Fibroblast of villous mesenchyme (primary cell): ENCODE data around the gene CLHC1. TPM values are rescaled to one million over a fixed set of nuclear protein-coding genes. Genes with fewer than 3 reads are reported as not detected.

Experiments used
- DNase-seq: peaks from one replicate; pipeline ENCODE4 v3.0.0-alpha.2; 2010; ENCODE audit warnings: low read depth
- H3K4me3 ChIP-seq: 2 replicates; pipeline ENCODE4 v1.5.1; 2011; ENCODE audit warnings: low read depth, mild to moderate bottlenecking, low read length
- total RNA-seq: library from RNA; depleted of rRNA; stranded (reverse); fragments of >200 nt; gene quantifications from 2 replicates; pipeline ENCODE4 v1.2.3, GENCODE V29; 2012
- TF ChIP-seq, protein P1 (sequence below): IDR thresholded peaks from 2 replicates; pipeline ENCODE4 v1.5.1; 2012; ENCODE audit warnings: low read depth, mild to moderate bottlenecking, low read length; ENCODE audit not compliant: insufficient read depth

CLHC1 gene
- total RNA-seq, 1 donor: 18.1 TPM

DNA sequence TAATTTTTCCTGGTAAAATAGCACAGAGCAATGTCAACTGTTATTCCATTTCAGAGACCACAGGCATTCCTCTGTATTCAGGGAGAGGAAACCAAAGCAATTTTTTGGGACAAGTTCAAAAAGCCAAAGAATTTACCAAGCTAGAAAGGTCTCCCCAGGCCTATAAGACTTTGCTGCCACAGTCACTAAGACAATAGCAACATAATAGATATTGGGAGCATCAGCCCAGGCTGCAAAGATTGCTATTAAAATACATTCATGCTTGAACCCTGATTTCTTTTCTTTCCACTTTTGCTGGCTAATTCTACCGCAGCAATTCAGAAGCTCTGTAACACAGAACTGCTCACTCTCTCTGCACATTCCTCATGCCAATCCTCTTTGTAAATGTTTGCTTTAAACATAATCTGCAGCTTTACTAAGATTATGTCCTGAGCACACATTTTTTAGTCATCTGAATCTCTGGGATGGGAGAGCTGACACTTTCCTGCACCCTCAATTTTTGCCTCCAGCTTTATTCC is 76.3 kb downstream of the CLHC1 start:
- no peak overlapping the region for H3K4me3 ChIP-seq
- peak; percentile 81 for DNase-seq
- TF ChIP-seq, protein P1, sequence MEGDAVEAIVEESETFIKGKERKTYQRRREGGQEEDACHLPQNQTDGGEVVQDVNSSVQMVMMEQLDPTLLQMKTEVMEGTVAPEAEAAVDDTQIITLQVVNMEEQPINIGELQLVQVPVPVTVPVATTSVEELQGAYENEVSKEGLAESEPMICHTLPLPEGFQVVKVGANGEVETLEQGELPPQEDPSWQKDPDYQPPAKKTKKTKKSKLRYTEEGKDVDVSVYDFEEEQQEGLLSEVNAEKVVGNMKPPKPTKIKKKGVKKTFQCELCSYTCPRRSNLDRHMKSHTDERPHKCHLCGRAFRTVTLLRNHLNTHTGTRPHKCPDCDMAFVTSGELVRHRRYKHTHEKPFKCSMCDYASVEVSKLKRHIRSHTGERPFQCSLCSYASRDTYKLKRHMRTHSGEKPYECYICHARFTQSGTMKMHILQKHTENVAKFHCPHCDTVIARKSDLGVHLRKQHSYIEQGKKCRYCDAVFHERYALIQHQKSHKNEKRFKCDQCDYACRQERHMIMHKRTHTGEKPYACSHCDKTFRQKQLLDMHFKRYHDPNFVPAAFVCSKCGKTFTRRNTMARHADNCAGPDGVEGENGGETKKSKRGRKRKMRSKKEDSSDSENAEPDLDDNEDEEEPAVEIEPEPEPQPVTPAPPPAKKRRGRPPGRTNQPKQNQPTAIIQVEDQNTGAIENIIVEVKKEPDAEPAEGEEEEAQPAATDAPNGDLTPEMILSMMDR: no peak

DNA sequence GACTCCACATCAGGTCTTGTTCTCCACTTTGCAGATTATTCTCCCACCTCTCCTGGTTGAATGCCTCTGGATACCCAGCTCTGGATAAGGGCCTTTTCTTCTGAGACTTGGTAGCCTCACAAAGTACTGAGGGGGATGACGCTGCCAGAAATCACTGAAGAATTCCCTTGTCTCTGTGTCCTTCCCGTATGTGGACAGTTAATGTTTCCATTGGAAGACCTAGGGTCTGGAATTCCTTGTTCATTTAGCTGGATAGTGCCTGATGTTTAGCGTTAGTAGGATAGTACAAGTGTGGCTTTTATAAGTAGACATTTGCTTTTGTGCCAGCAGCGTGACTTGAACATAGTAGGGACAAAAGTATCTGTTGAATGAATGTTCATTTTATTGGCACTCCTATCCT is 76.9 kb downstream of the CLHC1 start:
- TF ChIP-seq, protein P1: no peak
- DNase-seq: no peak
- no peak overlapping the region for H3K4me3 ChIP-seq

DNA sequence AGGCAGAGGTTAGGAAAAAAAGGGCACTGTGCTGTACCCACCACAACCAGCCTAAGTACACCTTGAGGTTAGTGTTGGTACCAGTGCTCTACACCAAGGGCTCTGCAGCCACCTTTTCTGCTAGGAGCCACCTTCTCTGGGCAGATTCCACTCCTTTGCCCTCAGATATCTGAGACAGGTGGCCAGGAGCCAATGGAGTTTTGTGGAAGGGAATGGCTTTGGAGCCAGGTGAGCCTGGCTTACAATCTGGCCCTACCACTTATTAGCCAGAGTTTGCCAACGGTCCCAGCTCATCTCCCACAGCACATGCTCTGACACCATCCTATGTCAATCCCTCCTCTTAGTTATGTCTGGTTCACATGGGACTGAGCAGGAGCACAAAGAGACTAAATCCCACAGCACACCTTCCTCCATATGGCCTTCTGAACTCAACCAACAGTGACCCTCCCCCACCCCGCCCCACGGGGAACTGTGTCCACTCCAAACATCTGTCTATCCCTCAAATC is 77.5 kb downstream of the CLHC1 start:
- no peak overlapping the region for H3K4me3 ChIP-seq
- no peak for DNase-seq
- TF ChIP-seq, protein P1: no peak

DNA sequence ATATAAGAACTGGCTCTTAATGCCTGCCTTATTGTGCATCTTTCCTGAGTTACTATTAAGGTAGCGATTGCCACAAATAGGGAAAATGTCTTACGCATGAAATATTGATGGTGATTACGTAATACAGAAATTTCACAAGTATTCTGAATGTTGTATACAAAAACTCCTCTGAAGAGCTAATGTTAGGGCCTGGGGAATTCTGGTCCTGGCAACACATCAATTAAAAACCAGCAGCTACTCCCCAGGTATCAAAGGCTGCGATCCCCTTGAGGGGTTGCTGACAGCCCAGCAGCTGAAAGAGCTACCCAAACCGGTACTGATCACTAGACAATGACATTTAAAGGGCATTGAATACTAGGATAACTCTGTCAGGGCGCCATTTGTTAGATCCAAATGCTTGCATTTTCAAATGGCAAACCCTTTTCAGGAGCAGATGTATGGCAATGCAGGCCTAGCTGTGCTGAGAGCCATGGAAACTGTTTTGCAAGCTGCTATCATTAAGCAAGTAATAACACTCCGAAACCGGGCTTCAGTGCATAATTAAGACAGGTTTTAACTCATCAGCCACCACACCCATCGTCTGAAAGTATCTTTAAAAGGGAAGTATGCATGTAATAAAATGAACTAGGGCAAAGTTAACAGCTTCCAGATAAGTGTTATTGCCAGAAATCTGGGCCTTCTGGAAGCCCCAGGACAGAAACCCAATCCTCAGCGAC is 78.4 kb downstream of the CLHC1 start:
- peak; percentile 82 for DNase-seq
- H3K4me3 ChIP-seq: no peak overlapping the region
- TF ChIP-seq, protein P1: no peak

DNA sequence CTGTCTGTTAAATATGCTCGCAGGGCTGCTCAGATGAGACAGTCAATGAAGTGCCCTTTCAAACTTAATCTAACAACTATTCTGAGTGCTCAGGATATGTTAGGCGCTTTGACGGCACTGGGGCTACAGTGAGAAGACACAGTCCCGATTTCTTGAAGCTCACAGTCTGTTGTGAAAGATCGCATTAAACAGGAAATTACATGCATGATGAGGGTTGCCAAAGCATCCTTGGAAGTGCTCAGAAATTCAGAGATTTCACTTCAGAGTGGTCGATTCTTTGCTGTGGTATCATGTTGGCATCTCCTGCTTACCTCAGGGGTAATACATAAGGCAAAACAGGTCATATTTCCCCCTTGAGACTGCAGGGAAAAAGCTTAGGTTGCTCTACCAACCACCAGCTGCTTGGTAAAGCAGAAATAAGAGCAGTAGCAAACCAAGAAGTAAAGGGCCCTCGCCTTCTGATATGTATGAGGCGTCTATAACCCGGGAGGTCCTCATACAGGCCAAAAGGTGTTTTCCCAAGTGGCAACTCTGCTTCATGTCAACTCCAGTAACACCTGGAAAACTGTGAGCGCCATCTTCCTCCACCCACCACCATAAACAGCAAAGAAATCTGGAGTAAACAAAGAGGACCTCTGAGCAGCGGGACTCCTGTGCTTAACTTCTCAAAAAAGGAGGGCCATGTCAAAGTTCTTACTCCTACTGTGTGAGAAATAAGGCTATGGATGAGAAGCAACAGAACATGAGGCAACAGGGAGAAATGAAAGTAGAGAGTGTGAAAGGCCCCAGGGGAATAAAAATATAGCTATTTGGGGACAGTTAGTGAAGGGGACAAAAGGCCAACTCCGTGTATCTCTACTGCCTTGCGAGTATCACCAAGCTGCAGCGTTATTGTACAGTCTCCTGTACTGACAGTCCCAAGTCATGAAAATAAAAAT is 79.3 kb downstream of the CLHC1 start:
- peak; percentile 39 for DNase-seq
- TF ChIP-seq, protein P1: no peak
- no peak overlapping the region for H3K4me3 ChIP-seq

DNA sequence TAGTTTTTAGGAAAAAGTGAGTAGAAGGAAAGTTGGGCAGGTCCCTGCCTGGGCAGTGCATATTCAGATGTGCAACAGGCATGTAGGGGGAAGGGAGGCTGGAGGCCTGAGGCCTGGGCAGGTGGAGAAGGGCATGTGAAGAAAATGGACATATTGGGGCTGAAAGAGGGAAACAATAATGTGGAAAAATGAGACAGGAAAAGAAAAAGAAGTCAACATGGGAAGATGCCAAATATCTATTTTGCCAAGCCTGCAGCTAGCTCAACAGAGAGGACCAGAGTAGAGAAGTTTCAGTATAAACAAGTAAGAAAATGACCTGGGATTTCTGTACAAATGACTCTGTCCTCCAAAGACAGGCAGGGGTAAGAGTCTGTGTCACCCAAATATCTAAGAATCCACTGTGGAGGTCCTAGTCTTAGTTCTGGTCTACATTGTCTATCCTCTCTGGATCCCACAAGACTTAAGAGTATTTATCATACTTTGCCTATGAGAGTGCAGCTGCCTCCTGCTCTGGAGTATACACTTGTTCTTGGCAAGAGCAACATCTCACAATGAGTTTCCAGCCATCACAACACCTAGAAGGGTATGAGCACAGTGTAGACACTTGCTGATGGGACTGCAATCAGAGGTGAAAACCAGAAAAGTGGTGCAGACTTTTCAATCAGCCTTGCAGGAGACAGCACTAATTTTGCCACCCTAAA is 80.2 kb downstream of the CLHC1 start:
- no peak overlapping the region for H3K4me3 ChIP-seq
- TF ChIP-seq, protein P1: no peak
- DNase-seq: peak; percentile 44
